Esophagus mucosa (tissue), 1 donor: ENCODE results near the gene ADAMTS16. TPM values are rescaled to one million over a fixed set of nuclear protein-coding genes. Genes with fewer than 3 reads are reported as not detected.
A peak's percentile ranks its signal among the peaks of the same experiment; 100 is the strongest.

ENCODE experiments used
- ATAC-seq: fragments of 200-7000 bp; cut with Tn5 transposase; one replicate; pipeline ENCODE4 v1.9.1; 2020
- total RNA-seq: library from RNA; stranded (reverse); gene quantifications from one replicate; pipeline ENCODE4 v1.2.4, GENCODE V29; 2023
- donor health status: DM: yes; HTN: yes; CAD: no.

The ADAMTS16 gene
- total RNA-seq, 1 donor from 2014 or later = not detected

DNA sequence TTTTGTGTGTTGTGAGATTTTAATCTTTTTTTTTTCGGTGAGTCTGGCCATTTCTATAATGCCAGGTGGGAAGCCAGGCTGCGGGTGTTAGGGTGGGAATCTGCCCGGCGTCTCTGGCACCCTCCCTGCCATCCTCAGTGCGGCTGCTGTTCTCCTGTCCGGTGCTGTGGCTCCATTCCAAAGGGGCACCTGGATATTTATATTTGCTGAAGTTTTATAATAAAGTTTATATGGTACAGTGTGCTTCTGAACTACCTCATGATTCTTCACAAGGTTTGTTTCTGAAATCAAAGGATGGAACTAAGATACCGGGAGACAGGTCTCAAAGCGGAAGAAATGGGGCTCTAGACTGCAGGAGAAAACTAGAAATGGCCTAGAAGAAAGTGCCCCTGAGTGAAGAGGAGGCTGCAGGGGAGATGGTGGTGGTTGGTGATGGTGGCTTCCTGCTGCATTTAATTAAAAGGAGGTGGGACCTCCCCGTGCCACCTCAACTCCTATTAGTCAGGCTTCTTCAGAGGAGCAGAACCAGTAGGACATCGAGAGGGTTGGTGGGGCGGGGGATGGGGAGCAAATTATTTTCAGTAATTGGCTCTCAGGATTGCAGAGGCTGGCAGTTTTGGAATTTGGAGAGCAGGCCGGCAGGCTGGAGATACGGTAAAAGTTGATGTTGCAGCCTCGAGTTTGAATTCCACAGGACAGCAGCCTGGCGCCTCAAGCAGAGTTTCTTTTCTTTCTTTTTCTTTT, 180.1 kb downstream of the ADAMTS16 start:
- no peak for ATAC-seq

DNA sequence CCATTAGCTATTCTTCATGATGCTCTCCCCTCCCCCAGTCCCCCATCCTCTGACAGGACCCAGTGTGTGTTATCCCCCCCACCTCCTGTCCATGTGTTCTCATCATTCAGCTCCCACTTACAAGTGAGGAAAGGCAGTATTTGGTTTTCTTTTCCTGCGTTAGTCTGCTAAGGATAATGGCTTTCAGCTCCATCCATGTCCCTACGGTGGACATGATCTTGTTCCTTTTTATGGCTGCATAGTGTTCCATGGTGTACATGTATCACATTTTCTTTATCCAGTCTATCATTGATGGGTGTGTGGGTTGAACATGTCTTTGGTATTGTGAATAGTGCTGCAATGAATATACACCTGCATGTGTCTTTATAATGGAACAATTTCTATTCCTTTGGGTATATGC, 181.0 kb downstream of the ADAMTS16 start:
- no peak for ATAC-seq

DNA sequence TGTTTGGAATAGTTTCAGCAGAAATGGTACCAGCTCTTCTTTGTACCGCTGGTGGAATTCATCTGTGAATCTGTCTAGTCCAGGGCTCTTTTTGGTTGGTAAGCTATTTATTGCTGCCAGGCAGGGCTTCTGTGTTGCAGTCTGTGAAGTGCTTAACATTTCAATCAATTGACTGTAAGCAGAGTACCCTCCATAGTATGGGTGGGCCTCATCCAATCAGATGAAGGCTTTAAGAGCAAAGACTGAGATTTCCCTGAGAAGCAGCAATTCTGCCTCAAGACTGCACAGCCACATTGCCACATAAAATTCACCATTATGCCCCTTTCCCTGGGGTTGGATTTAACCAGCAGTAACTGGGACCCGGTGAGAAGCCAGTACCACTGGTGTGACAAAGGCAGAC, 183.4 kb downstream of the ADAMTS16 start:
- ATAC-seq = no peak

DNA sequence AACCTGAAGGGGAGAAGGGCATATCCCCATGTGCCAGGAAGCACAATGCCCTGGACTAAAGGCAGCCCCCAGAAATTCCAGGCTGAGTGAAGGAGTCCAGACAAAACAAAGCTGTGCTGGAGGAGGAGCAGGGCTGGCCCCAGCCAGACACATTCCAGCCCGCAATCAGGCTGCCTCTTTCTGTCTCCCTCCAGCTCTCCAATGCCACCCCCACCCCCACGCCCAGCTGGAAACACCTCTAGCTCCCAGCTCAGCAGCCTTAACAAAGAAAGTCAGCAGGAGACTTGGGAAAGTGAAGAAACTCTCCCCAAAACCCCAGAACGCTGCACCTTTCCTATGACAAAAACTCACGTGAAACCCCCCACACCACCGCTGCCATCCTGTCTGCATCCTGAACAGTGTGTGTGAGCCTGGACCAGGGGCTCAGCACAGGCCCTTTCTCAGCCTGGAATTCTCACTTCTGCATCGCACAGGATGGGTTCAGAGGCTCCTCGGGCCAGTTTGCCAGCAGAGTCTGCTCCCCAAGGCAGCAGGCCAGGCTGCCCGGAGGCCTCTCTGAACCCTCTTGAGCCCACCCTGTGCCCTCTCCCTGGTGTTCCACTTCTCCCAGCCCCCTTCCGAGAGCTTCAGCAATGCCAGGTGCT, 186.1 kb downstream of the ADAMTS16 start:
- ATAC-seq = no peak

DNA sequence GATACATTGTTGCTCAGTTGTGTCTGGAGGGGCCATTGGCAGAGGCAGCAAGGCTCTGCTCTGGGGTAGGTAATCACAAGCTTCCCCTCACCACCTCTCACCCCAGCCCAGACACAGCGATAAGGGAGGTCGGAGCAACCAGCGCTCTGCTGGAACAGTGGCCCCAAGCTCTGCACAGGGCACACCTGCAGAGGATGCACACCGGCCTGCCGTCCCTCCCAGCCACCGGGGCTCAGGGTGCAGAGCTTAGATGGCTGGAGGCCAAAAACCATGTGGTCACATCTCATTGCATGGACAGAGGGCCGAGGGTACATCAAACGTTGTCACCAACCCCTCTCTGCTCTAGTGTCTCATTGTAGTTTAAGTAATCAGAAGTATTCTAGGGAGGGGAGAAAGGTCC, 187.0 kb downstream of the ADAMTS16 start:
- no peak for ATAC-seq

DNA sequence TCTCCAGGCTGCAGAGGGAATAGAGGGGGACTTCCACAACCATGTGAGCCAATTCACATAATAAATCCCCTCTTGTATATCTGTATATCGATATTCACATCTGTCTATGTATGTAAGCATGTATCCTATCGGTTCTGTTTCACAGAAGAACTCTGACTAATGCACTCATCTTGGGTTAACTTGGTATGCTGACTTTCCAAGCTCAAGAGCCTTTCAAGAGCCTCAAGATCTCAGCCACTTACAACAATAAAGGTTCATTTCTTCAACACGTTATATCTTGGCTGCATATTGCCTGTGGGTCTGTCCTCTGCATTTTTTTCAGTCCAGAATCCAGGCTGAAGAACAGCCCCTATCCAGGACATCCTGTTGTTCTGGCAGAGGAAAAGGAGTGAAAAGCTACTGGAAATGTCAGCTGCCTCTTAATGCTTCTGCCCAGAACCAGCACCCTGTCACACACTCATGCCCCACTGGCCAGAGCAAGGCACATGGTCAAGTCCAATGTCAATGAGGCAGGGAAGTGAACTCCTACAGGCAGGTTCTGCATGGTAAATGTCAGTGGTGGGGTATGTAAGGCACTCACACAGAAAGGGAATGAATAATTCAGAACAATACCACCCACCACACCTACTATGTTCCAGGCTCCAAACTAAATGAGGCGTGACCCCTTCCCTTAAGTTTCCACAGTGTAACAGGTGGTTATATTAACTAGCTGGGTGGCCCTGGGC, 190.8 kb downstream of the ADAMTS16 start:
- ATAC-seq = no peak

DNA sequence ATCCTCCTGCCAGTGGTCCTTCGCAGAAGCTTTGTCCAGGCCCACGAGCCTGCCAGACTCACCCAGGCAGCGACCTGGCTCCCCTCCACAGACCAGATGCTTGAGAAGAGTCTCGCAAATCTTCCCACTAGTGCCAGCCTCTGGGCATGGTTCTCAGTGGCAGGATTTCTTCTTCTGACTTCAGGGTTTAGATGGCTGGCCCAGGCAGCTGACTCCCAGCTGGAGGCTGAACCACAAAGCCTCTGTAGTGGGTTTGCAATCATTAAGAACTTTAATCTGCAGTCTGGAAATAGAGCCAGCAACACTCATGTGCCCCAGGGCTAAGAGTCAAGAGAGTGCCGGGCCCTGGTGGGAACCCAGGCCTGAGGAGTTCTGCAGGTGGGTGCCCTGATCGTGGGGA, 191.7 kb downstream of the ADAMTS16 start:
- no peak for ATAC-seq

DNA sequence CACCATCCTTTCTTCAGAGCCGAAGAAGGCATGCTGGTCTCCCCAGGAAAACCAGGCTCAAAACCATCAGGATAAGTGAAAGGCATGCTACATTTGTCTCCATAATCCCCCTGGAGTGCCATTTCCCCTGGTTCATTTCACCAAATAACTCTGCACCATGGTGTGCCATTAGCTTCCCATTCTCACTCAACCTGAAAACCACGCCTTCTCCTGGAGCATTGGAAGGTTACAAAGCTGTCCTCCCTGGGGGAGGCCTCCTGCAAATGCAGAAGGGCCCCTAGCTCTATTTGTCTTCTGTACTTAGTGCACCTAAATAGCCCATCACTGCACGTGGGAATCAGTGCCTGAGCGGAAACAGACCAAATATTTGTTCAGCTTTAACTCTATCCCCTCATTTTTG, 192.2 kb downstream of the ADAMTS16 start:
- ATAC-seq = no peak

DNA sequence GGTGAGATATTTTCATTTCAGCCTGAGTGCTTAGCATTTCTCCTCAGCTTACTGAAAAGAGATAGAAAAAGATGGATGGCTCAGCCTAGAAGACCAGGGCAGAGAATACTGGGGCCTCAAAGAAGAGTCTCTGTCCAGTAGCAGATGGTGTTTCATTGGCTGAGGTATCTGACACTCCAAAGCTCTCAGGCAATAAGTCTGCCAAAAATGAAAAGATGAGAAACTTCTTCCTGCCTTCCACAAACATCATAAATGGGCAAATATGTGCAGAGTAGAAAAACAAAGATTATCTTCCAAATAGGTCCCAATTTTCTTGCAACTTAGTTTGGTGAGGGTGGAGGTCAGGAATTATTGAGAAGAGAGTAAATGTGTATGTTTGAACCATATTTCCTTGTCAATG, 195.0 kb downstream of the ADAMTS16 start:
- no peak for ATAC-seq

DNA sequence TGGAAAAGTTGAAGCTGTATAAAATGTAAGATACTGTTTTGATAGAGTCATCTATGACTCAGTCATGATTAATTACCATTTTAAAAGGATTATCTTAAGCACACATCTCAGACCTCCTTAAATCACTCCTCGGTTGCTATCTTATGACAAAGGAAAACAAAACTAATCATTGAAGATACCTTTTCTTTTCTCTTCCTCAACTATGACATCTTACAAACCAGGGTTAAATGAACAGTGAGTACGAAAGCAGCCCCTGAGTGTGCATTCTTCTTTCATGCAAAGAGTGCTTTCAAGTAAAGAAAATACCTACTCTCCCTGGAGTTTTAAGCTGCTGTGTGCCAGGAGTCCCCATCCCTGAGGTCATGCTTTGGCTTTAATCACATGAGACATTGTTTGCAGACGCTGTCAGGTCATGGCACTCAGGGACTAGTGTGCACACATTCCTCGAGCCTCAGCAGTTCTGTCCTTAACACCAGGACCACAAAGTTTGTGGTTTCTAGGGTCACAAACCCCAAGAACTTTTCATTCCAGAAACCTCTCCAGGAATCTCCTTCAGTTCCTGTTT, 195.7 kb downstream of the ADAMTS16 start:
- no peak for ATAC-seq

DNA sequence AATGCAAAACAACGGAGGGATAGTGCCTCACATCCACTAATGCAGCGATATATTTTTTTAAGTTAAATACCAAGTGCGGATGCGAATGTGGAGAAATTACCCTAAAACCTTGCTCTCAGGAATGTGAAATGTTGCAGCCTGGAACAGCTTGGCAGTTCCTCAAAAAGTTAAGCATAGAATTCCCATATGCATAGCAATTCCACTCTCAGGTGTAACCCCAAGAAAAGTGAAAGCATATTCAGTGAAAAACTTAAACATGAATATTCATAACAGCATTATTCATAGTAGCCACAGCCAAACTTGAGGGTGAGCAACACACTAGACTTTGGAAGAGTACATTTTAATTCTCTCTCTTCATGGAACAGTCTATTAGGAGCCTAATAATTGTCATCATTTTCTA, 199.1 kb downstream of the ADAMTS16 start:
- ATAC-seq = no peak

DNA sequence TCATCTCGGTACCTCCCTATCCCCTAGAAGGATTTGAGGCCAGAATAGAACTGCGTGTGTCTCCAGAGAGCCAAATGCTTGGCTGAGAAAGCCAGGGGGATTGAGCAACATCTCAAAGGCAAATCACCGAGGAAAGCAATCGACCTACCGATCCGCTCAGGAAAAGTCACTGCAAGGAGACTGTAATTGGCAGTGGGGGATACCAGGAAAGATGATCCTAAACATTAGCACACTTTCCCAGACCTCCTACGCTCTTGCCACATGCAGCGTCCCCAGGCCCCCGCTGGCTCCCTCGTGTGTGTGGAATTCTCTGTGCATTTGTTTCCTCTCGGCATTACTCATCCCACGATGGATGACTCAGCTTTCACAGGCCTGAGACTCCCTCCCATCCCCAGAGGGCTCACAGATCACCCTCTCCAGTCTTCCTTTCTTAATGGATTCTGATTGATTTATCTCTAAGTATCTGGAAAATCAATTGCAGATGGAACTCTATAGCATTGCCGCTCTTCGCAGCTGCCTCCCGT, 200.1 kb downstream of the ADAMTS16 start:
- peak; percentile 93 for ATAC-seq

DNA sequence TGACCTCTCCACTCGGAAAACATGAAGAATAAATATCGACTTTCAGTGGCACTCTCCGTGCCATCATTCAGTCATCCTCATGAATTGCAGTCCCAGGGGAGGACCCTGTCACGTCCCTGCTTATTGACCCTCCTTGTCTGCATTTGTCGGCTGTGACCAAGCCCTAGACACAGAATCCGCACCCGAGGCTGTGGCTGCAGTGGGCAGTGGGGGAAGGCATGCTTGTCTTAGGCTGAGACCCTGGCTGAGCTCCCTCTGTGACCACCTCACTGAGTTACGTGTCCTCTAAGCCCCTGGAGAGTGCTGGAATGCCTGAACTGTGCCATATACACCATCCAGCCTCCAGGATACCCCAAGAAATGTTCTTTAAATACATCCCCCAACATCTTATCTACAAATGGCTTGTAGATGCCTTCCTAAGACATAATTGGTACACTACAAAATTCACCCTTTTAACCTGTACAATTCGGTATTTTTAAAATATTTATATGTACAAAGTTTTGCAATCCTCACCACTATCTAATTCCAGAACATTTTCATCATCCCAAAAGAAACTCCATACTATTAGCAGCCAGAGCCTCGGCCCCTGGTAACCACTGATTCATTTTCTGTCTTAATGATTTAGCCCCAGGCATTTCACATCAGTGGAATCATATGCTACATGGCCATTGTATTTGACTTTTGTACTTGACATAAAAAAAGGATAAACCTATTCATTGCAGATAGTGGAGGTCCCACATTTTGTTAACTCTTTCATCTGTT, 201.6 kb downstream of the ADAMTS16 start:
- ATAC-seq = no peak

DNA sequence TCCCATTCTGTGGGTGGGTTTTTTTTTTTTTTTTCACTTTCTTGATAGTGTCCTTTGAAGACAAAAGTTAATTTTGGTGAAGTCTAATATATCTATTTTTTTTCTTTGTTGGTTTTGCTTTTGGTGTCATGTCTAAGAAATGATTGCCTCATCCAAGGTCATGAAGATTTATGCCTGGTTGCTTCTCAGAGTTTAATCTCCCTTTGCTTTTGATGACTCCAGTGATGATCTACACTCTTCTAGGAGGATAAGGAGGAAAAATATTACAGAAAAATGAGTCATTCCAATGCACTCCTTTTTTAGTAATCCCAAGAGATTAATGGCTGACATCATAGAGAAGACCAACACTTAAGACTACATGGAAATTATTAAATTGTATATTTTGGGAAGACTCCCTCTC, 202.7 kb downstream of the ADAMTS16 start:
- peak; percentile 75 for ATAC-seq

DNA sequence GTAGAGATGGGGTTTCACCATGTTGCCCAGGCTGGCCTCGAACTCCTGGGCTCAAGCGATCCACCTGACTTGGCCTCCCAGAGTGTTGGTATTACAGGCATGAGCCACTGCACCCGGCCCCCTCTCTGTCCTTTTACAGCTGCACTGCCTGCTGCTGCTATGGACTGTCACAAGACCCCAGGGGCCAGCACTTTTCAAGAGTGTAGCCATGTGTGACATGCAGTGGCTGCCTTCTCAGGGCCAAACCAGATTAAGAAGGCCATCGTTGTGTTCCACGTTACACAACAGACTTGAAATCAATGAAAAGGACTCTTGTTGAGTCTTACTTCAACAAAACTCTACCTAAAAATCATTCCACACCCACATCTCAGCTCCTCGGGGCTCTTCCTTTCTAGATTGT, 203.4 kb downstream of the ADAMTS16 start:
- ATAC-seq = no peak

DNA sequence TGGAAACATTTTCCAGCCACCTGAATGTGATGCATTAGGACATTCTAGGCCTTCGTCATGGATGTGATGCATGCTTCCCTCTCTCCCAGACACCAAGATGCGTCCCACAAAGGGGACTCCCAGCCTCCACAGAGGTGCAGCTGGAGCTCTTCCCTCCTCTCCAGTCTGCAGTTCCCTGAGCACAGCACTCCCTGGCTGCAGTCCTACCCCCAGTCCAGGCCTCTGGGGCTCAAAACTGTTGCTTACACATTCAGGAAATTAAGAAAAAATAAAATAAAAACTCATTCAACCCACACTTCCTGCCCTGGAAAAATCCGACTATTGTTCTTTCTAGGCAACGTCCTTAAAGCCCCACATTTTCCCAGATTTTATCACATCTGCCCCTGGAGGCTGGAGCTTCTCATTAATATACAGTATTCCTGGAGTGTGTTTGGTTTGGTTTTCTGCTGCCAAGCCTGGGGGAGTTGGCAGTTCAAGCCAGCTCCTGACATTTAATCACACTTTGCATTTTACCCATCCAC, 204.0 kb downstream of the ADAMTS16 start:
- no peak for ATAC-seq

DNA sequence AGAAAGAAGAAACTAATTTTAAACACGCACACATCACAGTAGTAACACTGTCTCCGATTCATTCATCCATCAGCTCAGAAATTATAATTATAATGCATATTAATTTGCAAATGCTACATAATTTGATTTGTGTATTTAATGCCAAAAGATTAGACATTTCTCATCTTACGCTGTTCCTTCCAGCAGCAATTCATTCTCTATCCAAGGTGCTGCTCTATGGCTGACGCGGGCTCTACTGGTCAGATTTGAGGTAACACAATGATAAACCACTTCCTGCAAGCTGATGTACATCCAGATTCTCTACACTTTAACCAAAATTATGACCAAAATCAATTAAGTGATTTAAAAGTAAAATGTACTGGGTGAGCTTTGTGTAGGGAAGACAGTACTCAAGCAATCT, 204.5 kb downstream of the ADAMTS16 start:
- ATAC-seq = no peak

DNA sequence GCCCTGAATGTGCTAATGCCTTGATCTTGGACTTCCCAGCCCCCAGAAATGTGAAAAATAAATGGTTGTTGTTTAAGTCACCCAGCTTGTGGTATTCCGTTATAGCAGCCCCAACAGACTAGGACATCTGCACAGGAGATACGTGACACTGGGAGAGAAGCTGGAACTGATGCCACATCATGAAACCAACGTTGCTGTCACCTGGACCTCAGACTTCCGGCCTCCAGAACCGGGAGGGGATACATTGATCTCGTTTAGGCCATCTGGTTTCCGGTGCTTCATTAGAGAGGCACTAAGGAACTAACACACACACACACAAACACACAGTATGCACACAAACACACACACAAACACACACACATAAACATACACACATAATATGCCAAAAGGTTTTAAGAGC, 207.3 kb downstream of the ADAMTS16 start:
- ATAC-seq = no peak

DNA sequence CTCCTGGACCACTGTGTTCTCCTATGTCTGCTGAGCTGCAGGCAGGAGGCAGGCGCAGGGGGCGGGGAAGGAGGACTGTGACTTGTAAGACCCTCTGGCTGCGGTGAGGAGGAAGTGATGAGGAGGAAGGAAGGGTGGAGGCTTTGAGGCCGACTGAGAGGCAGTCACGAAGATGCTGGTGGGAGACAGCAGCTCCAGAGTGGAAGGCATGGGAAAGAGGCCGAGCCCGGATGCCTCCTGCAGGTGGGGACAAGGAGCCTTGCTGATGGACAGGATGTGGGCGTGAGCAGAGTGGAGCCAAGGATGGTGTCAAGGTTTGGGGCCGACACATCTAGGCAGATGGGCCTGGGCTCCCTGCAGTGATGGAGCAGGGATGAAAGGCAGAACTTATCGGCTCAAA, 208.0 kb downstream of the ADAMTS16 start:
- no peak for ATAC-seq

DNA sequence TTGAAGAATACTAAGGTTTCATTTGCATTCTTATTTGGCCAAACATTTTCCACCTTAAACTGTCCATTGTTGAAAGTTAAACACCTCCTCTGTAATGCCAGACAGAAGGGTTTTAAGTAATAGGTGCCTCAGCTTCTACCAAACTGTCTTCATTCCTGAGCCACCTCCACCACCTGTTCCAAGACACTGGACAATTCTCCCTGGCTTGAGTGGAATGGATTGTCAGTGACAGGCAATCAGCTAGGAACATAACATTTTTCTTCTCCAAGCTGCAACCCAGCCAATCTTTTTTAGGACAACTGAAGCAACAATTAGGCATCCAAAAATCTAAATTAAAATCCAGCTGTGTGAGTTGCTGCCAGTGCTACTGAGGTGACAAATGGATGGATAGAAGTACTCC, 208.4 kb downstream of the ADAMTS16 start:
- no peak for ATAC-seq

DNA sequence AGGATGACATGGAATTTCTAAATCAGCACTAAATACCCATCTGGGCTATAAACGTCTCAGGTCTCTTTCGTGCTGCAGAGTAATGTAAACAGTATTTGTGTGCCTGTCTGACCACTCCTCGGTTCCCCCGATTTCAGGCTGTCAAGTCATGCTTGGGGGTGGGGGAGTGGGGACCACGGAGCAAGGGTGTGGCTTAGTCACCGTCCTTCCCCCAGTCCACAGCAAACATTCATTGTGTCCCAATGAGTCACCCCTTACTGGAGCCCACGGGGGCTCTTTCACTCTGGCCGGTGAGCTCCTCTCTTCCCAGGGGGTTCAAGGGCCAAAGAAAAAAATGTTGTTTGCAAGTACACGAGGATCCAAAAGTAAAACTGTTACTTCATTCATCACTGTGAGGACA, 210.0 kb downstream of the ADAMTS16 start:
- no peak for ATAC-seq

DNA sequence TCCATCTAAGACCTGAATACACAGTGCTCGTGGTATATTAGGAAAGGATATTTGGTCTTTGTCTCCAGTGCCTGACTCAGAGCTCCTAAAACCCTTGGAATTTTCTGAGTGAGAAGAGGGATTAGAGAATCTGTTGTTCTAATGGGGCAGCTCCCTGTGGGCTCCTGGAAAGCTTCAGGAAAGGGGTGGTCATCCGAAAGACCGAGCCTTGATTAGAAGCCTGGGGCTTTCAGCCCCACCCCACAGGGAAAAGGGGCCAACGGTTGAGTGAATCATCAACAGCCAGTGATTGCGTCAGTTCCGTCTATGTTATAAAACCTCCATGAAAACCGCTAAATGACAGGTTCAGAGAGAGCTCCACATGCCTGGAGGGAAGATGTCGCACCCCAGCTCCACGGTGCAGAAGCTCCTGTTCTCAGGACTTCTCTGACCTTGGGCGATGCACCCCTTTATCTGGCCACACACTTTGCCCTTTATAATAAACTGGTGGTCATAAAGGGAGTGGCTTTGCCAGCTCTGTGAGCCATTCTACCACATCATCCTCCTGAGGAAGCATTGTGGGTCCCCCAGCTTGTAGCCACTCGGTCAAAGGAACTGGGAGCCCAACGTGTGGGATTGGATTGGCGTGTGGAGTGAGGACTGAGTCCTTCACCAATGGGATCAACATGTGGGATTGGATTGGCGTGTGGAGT, 211.3 kb downstream of the ADAMTS16 start:
- peak; percentile 86 for ATAC-seq
